ENCODE results near the gene SULT4A1.

The SULT4A1 gene

GRCh38 chr22:43884600-43885318, 22.4 kb upstream of the SULT4A1 start:
- peak; percentile 71; the same call in 2 of the 3 replicates for ATAC-seq
- TF ChIP-seq, protein P1, sequence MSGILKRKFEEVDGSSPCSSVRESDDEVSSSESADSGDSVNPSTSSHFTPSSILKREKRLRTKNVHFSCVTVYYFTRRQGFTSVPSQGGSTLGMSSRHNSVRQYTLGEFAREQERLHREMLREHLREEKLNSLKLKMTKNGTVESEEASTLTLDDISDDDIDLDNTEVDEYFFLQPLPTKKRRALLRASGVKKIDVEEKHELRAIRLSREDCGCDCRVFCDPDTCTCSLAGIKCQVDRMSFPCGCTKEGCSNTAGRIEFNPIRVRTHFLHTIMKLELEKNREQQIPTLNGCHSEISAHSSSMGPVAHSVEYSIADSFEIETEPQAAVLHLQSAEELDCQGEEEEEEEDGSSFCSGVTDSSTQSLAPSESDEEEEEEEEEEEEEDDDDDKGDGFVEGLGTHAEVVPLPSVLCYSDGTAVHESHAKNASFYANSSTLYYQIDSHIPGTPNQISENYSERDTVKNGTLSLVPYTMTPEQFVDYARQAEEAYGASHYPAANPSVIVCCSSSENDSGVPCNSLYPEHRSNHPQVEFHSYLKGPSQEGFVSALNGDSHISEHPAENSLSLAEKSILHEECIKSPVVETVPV (CRISPR knock-in tag; IDR thresholded peaks at IDR 0.05) = no peak
- TF ChIP-seq TCF4 (CRISPR knock-in tag; IDR thresholded peaks at IDR 0.05; ENCODE audit: borderline replicate concordance) = no peak

GRCh38 chr22:43883719-43884415, 21.6 kb upstream of the SULT4A1 start:
- ATAC-seq = no peak
- no peak for TF ChIP-seq ZC3H10 (CRISPR knock-in tag; IDR thresholded peaks at IDR 0.05)
- TF ChIP-seq, protein P2, sequence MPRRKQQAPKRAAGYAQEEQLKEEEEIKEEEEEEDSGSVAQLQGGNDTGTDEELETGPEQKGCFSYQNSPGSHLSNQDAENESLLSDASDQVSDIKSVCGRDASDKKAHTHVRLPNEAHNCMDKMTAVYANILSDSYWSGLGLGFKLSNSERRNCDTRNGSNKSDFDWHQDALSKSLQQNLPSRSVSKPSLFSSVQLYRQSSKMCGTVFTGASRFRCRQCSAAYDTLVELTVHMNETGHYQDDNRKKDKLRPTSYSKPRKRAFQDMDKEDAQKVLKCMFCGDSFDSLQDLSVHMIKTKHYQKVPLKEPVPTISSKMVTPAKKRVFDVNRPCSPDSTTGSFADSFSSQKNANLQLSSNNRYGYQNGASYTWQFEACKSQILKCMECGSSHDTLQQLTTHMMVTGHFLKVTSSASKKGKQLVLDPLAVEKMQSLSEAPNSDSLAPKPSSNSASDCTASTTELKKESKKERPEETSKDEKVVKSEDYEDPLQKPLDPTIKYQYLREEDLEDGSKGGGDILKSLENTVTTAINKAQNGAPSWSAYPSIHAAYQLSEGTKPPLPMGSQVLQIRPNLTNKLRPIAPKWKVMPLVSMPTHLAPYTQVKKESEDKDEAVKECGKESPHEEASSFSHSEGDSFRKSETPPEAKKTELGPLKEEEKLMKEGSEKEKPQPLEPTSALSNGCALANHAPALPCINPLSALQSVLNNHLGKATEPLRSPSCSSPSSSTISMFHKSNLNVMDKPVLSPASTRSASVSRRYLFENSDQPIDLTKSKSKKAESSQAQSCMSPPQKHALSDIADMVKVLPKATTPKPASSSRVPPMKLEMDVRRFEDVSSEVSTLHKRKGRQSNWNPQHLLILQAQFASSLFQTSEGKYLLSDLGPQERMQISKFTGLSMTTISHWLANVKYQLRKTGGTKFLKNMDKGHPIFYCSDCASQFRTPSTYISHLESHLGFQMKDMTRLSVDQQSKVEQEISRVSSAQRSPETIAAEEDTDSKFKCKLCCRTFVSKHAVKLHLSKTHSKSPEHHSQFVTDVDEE (CRISPR knock-in tag; IDR thresholded peaks at IDR 0.05) = no peak
- TF ChIP-seq TCF4 (CRISPR knock-in tag; IDR thresholded peaks at IDR 0.05; ENCODE audit: borderline replicate concordance) = no peak
- TF ChIP-seq, protein P1 (CRISPR knock-in tag; IDR thresholded peaks at IDR 0.05) = no peak

DNA sequence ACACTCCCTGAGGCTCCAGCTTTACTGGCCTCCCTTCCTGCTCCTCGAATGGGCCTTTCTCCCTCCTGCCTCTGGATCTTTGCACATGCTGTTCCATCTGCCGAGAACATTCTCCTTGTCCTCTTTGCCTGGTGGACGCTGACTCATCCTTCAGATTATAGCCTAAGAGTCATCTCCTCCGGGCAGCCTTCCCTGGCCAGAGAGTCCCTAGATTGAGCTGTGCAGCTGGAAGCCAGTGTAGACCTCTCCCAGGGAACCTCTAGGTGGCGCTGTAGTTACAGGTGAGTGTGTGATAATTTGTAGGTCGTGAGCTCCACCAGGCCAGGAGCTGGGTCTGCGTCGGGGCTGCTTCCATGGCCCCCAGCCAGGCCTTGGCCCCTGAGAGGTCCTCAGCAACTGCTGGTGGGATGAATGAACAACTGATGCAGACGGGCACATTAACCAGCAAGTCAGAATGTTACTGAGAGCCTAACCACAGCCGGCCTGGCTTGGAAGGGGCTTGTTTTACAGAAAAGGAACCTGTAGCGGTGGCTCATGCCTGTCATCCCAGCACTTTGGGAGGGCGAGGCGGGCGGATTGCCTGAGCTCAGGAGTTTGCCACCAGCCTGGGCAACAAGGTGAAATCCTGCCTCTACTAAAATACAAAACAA, 20.8 kb upstream of the SULT4A1 start:
- ATAC-seq = peak; percentile 92
- TF ChIP-seq ARNTL (CRISPR knock-in tag; IDR thresholded peaks at IDR 0.05; ENCODE audit: borderline replicate concordance, low read depth) = no peak
- no peak for TF ChIP-seq ISL1 (CRISPR knock-in tag; IDR thresholded peaks at IDR 0.05)
- no peak for TF ChIP-seq ZFP30 (CRISPR knock-in tag; IDR thresholded peaks at IDR 0.05)
- TF ChIP-seq SNAI2 (CRISPR knock-in tag; IDR thresholded peaks at IDR 0.05) = no peak
- TF ChIP-seq ZNF565 (CRISPR knock-in tag; conservative IDR thresholded peaks at IDR 0.05; ENCODE audit: low read depth) = no peak
- TF ChIP-seq CREB5 (CRISPR knock-in tag; IDR thresholded peaks at IDR 0.05; ENCODE audit: low read depth) = no peak
- TF ChIP-seq, protein P1 (CRISPR knock-in tag; IDR thresholded peaks at IDR 0.05) = no peak
- no peak for TF ChIP-seq PPARA (CRISPR knock-in tag; IDR thresholded peaks at IDR 0.05; ENCODE audit: borderline replicate concordance)
- TF ChIP-seq RARB (CRISPR knock-in tag; IDR thresholded peaks at IDR 0.05) = no peak
- TF ChIP-seq OSR1 (CRISPR knock-in tag; IDR thresholded peaks at IDR 0.05) = no peak
- no peak for TF ChIP-seq ZNF70 (CRISPR knock-in tag; IDR thresholded peaks at IDR 0.05)
- no peak for TF ChIP-seq PATZ1 (CRISPR knock-in tag; IDR thresholded peaks at IDR 0.05; ENCODE audit: borderline replicate concordance)
- no peak for TF ChIP-seq ESRRG (CRISPR knock-in tag; IDR thresholded peaks at IDR 0.05)
